Left lung (tissue), 10 donors: ENCODE measurements around the gene KSR2. TPM values are rescaled to one million over a fixed set of nuclear protein-coding genes. Genes with fewer than 3 reads are reported as not detected.
A peak's percentile ranks its signal among the peaks of the same experiment; 100 is the strongest.

Experiments
- ATAC-seq: fragments of 200-7000 bp; cut with Tn5 transposase; one replicate; pipeline ENCODE4 v1.9.1; 2020; ENCODE audit warnings: moderate library complexity
- DNase-seq, 4 donors: peaks; one replicate each; pipeline ENCODE4 v3.0.0-alpha.2; 2013 to 2020
- H3K27ac ChIP-seq, 2 donors: fragments of 200-600 bp; sonication (generic) in 1 of 2; one replicate each; pipeline versions ENCODE4 v1.5.0 to v1.8.0; 2020 to 2021
- H3K27me3 ChIP-seq, 2 donors: fragments of 200-600 bp; sonication (generic) in 1 of 2; one replicate each; pipeline versions ENCODE4 v1.5.0 to v1.8.0; 2020 to 2021
- H3K36me3 ChIP-seq, 2 donors: fragments of 200-600 bp; sonication (generic) in 1 of 2; one replicate each; pipeline versions ENCODE4 v1.5.0 to v1.8.0; 2020 to 2021
- H3K4me1 ChIP-seq, 2 donors: fragments of 200-600 bp; one replicate each; pipeline ENCODE4 v1.8.0; 2021
- H3K4me3 ChIP-seq, 2 donors: fragments of 200-600 bp; sonication (generic) in 1 of 2; one replicate each; pipeline versions ENCODE4 v1.5.0 to v1.8.0; 2020 to 2021; ENCODE audit warnings: mild to moderate bottlenecking in 1 of 2
- H3K9me3 ChIP-seq, 2 donors: fragments of 200-600 bp; sonication (generic) in 1 of 2; one replicate each; pipeline versions ENCODE4 v1.5.0 to v1.8.0; 2020 to 2021
- intact Hi-C, 2 donors: fragments of 100-400 bp; cut with DNase I; formaldehyde crosslinking; loops; one replicate each; pipeline versions ENCODE4 v1.11.2 to v1.14.2; 2022
- polyA plus RNA-seq, 6 donors: library from polyadenylated mRNA; unstranded; fragments of 120-200 nt; gene quantifications; one replicate each; pipeline ENCODE4 v1.2.1, GENCODE V29; 2013; ENCODE audit not compliant: insufficient read length in 6 of 6
- total RNA-seq, 2 donors: library from RNA; stranded (reverse); fragmentation: NEBNext Ultra II Directional; extraction: Animal tissue kit (Norgen Biotek cat#: 25700); gene quantifications; one replicate each; pipeline ENCODE4 v1.2.1, GENCODE V29; 2021
- TF ChIP-seq, protein P1 (sequence below), 2 donors: fragments of 200-600 bp; sonication (generic) in 1 of 2; IDR thresholded peaks; one replicate each; pipeline versions ENCODE4 v1.5.0 to v1.8.0; 2021; ENCODE audit warnings: antibody characterized with exemption in 2 of 2
- donor health status: DM: no; HTN: yes; CAD: no.
- donor health status: DM: no; HTN: no; CAD: no.

The KSR2 gene
- total and polyA plus RNA-seq, 8 donors = 0.28 to 1.4 (median 0.41) TPM

GRCh38 chr12:117472983-117473382, 495.8 kb downstream of the KSR2 start:
- no peak for DNase-seq
- Histone ChIP-seq H3K27me3 (no peaks in the 10 kb centered on the region), H3K27ac (no peak overlapping the region), H3K4me1 (no peaks in the 10 kb centered on the region), H3K4me3 (no peak overlapping the region), H3K36me3 (no peaks in the 10 kb centered on the region), H3K9me3 (peaks cover 0 to 10% of the 10 kb centered on the region in 2 donors)
- intact Hi-C loops = no loop called here
- TF ChIP-seq, protein P1, sequence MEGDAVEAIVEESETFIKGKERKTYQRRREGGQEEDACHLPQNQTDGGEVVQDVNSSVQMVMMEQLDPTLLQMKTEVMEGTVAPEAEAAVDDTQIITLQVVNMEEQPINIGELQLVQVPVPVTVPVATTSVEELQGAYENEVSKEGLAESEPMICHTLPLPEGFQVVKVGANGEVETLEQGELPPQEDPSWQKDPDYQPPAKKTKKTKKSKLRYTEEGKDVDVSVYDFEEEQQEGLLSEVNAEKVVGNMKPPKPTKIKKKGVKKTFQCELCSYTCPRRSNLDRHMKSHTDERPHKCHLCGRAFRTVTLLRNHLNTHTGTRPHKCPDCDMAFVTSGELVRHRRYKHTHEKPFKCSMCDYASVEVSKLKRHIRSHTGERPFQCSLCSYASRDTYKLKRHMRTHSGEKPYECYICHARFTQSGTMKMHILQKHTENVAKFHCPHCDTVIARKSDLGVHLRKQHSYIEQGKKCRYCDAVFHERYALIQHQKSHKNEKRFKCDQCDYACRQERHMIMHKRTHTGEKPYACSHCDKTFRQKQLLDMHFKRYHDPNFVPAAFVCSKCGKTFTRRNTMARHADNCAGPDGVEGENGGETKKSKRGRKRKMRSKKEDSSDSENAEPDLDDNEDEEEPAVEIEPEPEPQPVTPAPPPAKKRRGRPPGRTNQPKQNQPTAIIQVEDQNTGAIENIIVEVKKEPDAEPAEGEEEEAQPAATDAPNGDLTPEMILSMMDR (IDR thresholded peaks at IDR 0.05) = no peak
- no peak for ATAC-seq

GRCh38 chr12:117470804-117471203, 498.0 kb downstream of the KSR2 start:
- Histone ChIP-seq H3K36me3 (no peaks in the 10 kb centered on the region), H3K9me3 (peaks cover 0 to 10% of the 10 kb centered on the region in 2 donors), H3K4me1 (no peaks in the 10 kb centered on the region), H3K27ac (no peak overlapping the region), H3K4me3 (no peak overlapping the region), H3K27me3 (no peaks in the 10 kb centered on the region)
- ATAC-seq = no peak
- intact Hi-C loops = no loop called here
- TF ChIP-seq, protein P1 (IDR thresholded peaks at IDR 0.05) = peak in 1 of 2 donors; percentile 26
- no peak for DNase-seq

DNA sequence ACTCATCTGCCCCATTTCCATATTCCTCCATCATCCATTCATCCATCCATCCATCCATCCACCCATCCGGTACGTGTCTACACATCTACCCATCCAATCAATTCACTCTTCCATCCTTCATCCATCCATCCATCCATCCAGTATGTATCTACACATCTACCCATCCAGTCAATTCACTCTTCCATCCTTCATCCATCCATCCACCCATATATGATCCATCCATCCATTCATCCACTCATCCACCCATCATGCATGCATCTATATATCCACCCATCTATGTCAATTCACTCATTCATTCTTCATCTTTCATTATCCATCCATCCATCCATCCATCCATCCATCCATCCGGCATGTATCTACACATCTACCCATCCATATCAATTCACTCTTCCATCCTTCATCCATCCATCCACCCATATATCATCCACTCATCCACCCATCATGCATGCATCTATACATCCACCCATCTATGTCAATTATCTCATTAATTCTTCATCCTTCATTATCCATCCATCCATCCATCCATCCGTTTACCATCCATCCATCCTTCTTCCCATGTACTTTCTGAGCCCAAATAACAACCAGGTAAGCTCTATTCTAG, 498.8 kb downstream of the KSR2 start:
- Histone ChIP-seq H3K4me3 (no peak overlapping the region), H3K27me3 (no peaks in the 10 kb centered on the region), H3K9me3 (peaks cover 0 to 10% of the 10 kb centered on the region in 2 donors), H3K36me3 (no peaks in the 10 kb centered on the region), H3K27ac (no peak overlapping the region), H3K4me1 (no peaks in the 10 kb centered on the region)
- no peak for ATAC-seq
- DNase-seq = no peak
- intact Hi-C loops = no loop called here
- TF ChIP-seq, protein P1 (IDR thresholded peaks at IDR 0.05) = no peak

DNA sequence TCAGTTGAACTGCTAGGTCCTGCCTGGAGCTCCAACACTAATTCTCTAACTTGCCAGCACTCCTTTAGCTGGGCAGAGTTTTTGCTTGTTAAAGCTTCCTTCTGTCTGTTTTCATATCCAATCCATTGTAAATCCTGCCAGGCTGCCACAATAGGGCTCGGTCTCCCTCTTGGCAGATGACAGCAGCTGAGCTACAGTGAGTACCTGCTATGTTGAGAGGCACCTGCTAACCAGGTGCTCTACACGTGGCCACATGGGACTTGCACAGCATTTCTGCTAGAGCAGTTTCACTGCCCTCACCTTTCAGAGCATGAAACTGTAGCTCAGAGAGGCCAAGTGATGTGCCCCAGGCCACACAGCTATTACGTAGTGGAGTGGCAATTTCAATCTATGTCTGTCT, 500.8 kb downstream of the KSR2 start:
- no peak overlapping the region for H3K4me3 ChIP-seq

GRCh38 chr12:117467588-117467987, 501.2 kb downstream of the KSR2 start:
- Histone ChIP-seq H3K36me3 (no peaks in the 10 kb centered on the region), H3K27me3 (no peaks in the 10 kb centered on the region), H3K9me3 (peaks cover 0 to 10% of the 10 kb centered on the region in 2 donors), H3K4me3 (no peak overlapping the region), H3K4me1 (no peaks in the 10 kb centered on the region), H3K27ac (no peak overlapping the region)
- ATAC-seq (no peak), DNase-seq (no peak)
- TF ChIP-seq, protein P1 (IDR thresholded peaks at IDR 0.05) = no peak
- intact Hi-C loops = no loop called here

More for the DNA sequence above, 500.8 kb downstream of the KSR2 start:
- Histone ChIP-seq H3K27me3 (no peaks in the 10 kb centered on the region), H3K4me1 (no peaks in the 10 kb centered on the region), H3K9me3 (peaks cover 0 to 10% of the 10 kb centered on the region in 2 donors), H3K27ac (no peak overlapping the region), H3K36me3 (no peaks in the 10 kb centered on the region)
- no peak for DNase-seq
- no peak for ATAC-seq
- TF ChIP-seq, protein P1 (IDR thresholded peaks at IDR 0.05) = no peak
- intact Hi-C loops = no loop called here
